HuH-7 (cell line): Measurements from ENCODE around the gene CORO2B.
"Not testable (repeated sequence)": the region's sequence is repeated elsewhere in the genome, so short reads cannot be mapped to it uniquely, and the experiment has no call there.

Experiments
- DNase-seq: peaks from one replicate; pipeline ENCODE4 v3.0.0; 2011; ENCODE audit warnings: low spot score

CORO2B gene

DNA sequence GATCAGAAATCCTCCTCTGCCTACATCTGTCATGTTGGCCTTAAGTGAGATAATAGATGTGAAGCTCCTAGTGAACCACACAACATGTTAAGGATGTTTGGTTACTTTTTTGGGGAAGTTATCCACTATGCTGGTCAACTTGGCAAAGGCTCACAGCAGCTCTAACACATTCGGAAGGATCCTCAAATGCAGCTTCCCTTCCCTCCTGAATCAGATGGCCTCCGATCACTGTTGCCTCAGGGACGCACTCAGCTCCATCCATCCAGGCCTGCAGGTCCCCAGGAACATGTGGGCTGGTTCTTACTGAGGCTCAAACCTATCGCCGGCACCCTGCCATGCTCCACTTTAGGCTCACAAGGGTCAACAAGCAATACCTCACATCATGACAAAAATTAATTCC, 67.9 kb downstream of the CORO2B start:
- no peak for DNase-seq

DNA sequence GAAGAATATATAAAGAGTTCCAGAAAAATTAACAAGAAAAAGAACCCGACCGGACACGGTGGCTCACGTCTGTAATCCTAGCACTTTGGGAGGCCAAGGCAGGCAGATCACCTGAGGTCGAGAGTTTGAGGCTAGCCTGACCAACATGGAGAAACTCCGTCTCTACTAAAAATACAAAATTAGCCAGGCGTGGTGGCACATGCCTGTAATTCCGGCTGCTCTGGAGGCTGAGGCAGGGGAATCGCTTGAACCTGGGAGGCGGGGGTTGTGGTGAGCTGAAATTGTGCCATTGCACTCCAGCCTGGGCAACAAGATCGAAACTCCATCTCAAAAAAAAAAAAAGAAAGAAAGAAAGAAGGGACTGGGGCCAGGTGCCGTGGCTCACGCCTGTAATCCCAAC, 68.6 kb downstream of the CORO2B start:
- DNase-seq: not testable (repeated sequence)

DNA sequence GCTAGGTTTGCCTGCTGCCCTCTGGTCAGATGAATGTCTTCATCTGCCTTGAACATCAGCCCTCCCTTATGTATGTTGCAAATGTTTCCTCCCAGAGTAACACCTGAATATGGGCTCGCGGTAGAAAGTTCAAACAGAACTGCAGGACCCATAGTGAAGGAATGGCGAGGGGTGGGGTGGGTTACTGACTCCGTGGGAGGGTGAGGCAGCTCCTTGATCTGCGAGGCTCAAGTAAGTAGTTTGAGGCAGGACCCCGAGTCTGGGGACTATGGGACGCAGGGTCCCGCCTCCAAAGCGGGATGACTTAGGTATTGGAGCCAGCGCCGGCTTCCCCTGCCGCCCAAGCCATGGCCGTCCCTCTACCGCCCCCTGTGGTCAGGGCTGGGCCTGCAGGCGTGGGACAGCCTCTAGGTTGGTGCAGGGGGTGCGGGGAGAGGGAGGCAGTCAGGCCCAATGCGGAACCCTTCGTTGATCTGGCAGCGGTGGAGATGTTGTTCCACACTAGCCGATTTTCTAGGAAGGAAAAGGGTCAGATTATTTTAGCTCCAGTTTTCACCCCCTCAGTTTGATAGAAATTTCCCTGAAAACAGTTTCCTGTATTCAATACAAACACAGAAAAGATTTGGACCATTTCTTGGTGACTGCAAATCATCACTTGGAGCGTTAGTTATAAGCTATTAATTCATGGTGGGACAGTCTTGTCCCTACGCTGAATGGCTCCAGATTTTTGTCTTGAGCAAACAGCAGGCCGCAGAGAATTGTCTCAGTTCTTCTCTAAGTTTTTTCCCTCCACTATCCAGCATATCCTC, 72.3 kb downstream of the CORO2B start:
- peak; percentile 83 for DNase-seq

DNA sequence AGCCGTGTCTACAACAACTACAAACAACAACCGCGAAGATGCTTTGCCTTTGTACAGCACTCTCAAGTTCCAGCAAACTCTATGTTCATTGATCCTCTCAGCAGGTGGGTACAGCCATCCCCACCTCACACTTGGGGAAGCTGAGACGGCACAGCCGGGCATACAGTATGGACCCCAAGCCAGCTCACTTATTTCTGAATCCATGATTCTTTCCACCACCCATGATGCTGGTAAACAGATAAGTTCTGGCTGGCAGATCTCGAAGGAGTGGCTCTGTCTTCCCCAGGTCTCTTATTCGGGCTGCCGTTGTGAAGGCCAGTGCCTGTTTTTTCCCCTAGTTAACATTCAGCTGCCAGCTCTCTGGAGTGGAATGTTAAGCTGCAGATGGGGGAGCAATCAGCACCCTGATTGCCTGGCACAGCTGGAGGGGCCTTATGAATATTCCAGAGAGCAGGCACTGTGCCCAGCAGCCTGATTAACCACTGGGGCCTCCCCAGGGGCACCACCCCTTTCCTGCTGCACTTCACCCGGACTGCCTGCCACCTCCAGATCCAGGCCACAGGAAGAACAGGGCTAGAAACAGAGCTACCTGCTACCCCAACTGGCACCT, 73.2 kb downstream of the CORO2B start:
- no peak for DNase-seq

DNA sequence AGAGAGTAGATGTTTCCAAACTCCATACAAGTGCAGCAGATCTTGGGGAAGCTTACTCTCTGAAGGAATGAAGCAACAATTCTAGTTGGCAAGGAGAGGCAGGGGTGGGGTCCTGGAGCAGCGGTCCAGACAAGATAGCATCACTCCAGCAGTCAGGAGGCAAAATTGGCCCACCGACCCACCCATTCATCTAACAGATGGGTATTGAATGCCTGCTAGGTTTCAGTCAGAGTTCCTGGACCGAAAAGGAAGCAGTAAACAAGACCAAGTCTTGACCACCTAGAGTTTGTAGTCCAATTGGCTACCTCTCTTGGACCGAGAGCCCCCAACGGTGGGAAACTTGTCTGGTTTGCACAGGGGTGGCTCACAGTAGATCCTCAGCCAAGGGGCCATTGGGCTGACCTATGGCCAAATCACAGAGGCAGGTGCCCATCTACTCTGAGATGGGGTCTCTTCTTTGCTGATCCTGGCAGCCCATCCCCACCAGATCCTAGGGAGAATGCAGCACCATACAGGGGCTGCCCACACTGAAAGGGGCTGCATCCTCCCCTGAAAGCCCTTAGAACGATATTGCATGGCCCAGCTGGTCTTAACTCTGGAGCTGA, 74.3 kb downstream of the CORO2B start:
- DNase-seq: no peak

DNA sequence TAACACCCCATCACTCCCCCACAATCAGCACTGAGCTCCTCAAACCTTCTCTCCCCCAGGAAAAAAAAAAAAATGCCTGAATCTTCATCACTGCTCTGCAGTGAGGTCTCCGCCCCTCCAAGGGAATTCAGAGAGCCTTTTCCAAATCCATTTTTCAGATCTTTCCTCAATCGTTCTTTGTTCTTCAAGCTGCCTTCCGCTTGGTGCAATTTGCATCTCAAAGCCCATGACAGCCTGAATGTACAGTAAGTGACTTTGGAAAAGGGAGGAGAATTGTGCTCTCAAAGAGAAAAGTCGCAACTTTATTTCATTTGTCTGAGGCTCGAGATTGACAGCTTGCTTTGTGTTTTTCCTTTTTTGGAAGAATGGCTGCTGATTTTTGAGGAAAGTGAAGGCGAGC, 75.0 kb downstream of the CORO2B start:
- no peak for DNase-seq

DNA sequence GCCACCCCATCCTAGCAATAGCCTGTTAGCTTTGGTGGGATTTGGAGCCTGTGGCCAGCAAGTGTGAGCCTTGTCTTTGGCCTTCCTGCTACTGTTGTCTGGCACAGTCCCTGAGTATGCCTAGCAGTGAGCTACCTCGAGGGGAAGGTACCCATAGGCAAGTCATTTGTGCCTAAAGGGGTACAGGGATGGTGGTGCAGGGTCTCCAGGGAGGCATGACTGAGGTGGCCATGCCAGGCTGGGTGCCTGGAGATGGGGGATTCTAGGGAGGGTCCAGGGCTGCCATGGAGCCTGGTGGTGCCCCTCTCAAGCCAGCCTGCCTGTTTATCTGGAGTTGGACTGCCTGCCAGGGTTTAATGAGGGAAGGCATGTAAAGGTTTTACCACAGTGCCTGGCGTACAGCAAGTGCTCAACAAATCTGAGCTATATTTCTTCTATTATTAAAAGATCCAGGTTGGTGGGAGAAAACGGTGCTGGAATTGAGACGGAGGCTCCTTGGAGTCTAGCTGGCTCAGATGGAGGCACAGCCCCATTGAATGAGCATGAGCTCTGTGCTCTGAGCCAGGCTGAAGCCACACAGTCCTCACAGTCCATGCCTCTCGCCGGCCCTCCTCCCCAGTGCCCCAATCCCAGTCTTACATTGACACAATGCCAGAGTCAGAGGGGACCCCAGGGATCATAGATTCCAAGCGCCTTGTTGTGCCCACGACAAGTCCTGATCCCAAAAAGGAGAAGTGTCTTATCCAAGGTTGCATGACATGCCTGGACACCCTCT, 76.2 kb downstream of the CORO2B start:
- DNase-seq: no peak

DNA sequence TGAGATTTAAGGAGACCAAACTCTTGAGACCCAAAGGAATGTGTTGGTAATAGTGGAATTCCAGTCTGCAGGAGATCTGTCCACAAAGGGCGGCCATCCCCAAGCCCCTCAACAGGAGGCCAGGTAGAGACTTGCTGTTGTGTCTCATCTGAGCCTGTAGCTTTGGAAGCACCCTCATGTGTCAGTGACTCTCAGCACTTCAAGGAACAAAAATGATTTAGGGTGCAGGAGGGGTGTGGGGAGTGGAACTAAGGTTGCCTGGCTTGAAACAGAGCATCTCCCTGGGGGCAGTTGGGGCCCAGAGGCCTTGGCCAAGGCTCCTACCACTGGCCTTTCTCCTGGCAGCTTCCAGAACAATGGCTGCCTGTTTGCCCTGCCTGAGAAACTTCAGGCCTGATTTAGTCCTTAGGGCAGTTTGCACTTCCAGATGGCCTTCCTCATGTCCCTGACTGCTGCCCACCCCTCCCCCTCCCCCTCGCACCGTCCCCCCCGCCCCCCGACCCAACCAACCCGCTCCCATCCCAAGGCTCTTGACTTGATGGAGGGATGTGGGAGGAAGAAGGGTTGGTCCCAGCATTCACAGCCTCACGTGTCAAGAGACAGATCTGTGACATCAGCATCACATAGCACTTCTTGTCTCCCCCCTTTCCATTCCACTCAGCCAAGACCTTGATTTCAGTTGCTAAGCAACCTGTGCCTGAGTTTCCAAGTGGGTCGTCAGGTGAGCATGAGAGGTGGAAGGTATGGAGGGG, 77.1 kb downstream of the CORO2B start:
- DNase-seq: no peak

DNA sequence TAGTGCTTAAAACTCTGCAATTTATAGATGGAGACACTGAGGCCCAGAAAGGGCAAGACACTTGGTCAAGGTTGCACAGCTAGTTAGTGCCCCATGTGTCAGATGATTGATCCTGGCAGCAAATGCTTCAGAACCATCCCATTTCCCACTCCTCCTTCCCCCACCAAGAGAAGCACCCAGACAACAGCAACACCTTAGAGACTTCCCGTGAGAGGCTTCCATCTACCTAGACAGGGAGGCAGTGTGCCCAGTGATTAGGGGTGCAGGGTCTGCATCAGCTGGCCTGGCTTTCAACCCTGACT, 77.6 kb downstream of the CORO2B start:
- no peak for DNase-seq

DNA sequence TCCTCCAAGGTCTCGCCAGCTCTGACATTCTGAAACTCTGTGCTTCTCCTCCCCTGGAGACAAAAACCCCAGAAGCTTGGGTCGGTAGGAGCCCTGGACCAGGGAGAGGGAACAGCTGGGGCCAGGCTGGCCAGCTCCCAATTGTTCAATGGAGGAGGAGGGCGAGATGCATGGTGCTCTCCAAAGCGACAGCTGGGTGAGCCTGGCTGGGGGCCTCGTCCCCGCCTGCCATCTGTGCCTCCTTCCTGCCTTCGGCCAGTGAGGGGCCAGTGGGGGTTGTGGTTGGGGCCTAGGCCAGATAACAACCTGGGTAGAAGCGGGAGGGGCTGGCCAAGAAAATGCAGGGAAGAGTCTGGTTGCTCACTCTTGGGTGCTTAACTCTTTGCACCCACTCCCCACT, 79.4 kb downstream of the CORO2B start:
- DNase-seq: no peak

DNA sequence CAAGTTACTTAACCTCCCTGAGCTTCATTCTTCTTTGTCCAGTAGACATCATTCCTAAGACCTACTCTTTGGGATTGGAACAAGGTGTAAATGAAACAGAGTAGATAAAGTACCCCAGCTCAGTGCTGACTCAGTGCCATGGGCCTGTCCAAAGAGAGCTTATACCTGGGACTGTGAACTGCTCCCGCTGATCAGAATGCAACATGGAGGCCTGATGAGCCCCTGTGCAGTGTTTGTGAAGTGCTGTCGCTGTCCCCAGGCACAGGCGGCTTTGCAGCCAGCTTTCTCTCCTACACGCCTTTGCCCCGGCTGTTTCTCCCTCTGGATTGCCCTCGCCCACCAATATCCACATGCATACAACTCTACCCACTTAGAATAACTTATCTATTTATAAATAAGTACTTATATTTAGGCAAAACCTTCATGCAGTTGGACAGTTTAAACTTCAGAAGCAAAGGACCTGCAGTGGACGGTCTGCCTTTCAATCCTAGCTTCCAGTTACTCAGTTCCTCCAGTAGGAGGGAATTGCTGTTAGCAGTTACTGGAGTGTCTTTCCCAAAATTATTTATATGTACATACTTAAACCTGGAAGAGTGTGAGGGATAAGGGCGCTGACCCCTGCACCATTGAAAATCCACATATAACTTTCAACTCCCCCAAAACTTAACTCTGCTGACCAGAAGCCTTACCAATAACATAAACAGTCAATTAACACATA, 80.0 kb downstream of the CORO2B start:
- no peak for DNase-seq

DNA sequence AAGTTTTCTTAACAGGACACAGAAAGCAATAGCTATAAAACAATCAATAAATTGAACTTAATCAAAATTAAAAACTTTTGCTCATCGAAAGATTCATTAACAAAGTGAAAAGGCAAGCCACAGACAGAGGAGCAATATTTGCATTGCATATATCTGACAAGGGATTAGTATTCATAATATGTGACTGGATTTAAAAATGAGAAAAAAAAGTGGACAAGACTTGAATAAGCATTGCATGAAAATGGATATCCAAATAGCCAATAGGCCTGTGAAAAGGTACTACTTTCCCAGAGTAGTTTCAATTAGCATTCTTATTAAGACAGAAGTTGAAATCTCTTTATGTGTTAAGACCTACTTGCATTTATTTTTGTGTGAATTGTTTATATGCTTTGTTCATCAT, 84.7 kb downstream of the CORO2B start:
- no peak for DNase-seq

DNA sequence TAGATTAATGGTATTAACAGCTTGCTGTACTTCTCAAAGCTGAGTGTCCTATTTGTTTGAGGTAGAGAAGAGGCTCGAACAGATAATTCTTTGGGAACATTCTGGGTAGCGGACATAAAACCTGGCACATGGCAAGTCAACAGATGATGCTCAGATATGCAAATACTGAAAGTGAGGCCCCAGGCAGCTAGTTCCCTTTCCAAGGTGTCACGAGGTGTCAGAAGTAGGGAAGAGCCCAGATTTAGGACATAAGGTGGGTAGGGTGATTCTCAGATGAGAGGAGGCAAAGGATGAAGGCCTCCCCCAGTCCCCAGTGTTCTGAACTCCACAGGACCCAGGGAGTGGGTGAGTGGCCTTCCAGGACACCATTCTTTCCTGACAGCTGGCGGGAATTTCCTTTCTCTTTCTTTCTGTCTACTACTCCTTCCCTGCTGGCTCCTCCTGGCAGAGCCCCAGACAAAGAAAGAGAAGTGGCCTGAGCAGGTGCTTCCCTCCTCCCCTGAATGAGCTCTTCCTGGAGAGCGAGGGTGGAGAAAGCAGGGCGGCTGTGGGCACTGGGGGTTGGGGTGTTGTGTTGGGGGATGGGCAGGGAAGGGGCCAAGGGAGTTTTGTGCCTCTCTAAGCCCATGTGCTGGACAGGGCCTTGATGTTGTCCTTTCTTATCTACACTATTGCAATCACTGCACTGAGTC, 87.5 kb downstream of the CORO2B start:
- DNase-seq: no peak

DNA sequence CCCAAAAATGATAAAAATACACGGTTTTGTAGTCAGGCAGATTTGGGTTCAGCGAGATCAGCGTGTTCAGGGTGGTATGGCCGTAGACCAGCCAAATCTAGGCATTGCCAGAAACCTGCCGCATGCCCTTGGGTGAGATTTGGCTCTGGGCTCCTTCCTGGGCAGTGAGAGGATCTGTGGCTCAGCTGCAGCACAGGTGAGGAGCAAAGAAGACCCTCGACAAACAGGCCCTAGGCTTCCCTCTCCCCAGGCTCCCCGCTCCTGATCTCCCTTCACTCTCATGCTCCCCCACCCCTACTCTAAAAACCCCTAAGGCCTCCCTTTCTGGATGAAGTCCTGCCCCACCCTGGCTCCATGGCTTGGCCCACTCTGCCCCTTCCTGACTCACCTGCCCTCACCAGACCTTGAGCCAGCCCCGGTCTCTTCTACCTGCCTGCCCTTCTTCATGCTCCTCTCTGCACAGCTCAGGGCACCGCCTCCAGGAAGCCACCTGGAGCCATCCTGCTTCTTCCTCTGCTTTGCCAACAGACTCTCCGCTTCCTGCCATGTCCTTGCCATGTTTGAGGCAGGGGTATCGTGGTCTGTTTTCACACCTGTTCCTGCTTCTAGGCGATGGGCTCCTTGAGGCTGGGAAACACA, 88.1 kb downstream of the CORO2B start:
- no peak for DNase-seq

DNA sequence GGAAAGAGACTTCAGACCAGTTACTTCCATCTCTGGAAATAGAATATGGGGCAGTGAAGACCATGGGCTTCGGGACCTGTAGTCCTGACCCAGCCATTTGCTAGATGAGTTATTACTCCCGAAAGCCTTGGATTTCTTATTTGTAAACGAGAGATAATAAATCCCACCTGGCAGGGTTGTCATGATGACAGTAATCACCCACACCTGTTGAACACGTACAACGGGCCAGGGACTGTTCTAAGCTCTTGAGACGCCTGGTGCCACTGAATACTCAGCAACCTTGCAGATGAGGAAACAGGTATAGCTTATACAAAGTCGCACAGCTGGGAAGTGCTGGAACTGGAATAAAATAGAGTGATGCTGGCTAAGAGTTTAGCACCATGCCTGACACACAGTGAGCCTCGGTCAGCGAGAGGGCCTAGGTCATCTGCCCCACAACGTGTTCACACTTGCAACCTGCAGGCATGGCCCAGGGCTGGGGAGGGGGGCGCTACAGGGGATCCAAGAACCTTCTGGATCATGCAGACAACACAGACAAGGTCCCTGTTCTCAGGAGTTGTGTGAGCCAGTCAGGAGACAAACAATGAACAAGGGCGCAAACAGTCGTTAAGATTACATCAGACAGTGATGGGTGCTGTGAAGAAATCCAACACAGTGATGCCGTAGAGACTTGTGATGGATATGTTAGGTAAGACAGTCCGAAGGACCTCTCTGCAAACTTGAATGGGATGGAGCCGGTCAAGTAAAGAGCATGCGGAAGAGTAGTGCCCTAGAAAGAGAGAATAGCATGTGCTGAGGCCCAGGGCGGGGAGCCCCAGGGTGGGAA, 89.2 kb downstream of the CORO2B start:
- DNase-seq: no peak

DNA sequence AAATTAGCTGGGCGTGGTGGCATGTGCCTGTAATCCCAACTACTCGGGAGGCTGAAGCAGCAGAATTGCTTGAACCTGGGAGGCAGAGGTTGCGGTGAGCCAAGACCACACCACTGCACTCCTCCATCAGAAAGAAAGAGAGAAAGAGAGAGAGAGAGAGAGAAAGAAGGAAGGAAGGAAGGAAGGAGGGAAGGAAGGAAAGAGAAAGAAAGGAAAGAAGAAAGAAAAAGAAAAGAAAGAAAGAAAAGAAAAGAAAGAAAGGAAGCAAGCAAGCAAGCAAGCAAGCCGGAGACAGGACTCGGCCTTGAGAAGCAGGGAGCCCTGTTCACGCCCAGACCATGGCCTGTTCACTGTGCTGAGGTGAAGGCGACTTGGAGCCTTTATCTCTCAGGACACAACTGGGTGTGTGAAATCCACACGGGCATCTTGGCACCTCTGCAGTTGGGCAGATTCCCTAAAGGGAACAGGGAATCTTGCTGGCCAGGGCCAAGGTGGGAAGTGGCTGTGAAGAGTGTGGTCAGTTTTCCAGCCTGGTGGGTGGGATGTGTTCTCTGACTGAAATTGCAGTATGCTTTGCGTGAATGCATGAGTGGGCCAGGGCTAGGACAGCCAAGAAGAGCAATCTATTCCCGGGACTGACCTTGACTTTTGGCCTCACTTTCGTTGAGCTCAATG, 90.3 kb downstream of the CORO2B start:
- no peak for DNase-seq

DNA sequence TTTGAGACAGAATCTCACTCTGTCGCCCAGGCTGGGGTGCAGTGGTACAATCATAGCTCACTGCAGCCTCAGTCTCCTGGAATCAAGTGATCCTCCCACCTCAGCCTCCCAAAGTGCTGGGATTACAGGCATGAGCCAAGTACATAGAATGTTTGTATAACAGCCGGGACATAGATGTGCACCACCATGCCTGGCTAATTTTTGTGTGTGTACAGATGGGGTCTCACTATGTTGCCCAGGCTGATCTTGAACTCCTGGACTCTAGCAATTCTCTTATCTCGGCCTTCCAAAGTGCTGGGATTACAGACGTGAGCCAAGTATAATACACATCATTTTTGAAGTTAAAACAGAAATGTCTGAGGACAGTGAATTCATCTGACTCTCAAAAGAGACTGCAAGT, 93.5 kb downstream of the CORO2B start:
- no peak for DNase-seq

DNA sequence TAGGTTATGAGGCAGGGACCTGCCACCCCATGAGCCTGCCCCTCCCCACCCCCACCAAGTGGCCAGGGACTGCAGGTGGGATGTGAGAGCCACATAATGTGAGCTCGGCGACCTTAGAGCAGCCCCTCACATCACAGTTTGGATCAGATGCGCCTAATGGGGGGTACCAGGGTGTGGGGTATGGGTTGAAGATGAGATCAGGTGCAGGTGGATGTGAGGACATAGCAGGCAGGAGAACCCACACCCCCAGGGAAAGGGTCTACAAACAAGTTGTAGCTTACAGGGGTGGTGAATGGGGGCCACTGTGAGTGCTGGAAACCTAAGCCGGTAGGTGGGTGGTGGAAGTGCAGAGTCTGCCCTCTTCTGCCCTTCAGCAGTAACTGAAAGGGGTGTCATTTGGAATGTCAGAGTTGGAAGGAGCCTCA, 94.0 kb downstream of the CORO2B start:
- no peak for DNase-seq

DNA sequence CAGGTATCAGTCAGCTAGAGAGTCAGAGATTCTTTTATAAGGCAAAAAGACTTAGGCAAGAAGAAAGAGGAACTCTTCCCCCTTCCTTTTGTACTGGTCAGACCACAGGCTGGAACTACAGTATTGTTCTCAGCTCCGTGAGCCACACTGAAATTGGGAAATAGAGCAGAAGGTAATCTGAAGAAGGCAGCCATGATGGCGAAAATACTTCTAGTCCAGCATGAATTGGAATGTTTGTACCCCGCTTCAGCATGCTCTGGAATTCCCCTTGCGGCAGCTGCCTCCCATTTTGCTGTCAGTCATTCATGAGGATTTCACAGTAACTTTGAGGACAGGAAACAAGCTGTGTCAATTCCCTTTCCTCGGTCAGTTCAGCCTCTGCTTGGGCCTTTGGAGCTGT, 96.2 kb downstream of the CORO2B start:
- no peak for DNase-seq
